GM23338 (cell line): ENCODE data around the gene SYT13. TPM values are rescaled to one million over a fixed set of nuclear protein-coding genes. Genes with fewer than 3 reads are reported as not detected.

Source experiments
- EZH2 ChIP-seq: fragments of 200-600 bp; sonication (generic); IDR thresholded peaks from one replicate; pipeline ENCODE4 v1.8.0; 2017; ENCODE audit warnings: antibody characterized with exemption, mild to moderate bottlenecking, low read depth; ENCODE audit not compliant: unreplicated experiment
- JUNB ChIP-seq: IDR thresholded peaks from one replicate; pipeline ENCODE4 v1.6.1; 2016; ENCODE audit warnings: antibody characterized with exemption; ENCODE audit not compliant: unreplicated experiment
- polyA plus RNA-seq: library from polyadenylated mRNA; unstranded; fragments of >200 nt; fragmentation: Nextera tagmentation; extraction: Ambion mirVana; gene quantifications from 2 replicates; pipeline ENCODE4 v1.2.1, GENCODE V29; 2016
- total RNA-seq: library from RNA; depleted of rRNA; stranded (reverse); fragments of >200 nt; shearing (Covaris generic); gene quantifications from 2 replicates; pipeline ENCODE4 v1.2.3, GENCODE V29; 2014
- TF ChIP-seq, protein P1 (sequence below): fragments of 250-450 bp; sonication (Bioruptor Pico); IDR thresholded peaks from 2 replicates; pipeline ENCODE4 v1.5.0; 2020; ENCODE audit warnings: mild to moderate bottlenecking, moderate library complexity
- TF ChIP-seq, protein P2 (sequence below): IDR thresholded peaks from one replicate; pipeline ENCODE4 v1.6.1; 2018; ENCODE audit warnings: antibody characterized with exemption; ENCODE audit not compliant: unreplicated experiment

Gene SYT13
- total and polyA plus RNA-seq, 2 experiments from 2014 or later: 3.4 to 16.3 TPM

DNA sequence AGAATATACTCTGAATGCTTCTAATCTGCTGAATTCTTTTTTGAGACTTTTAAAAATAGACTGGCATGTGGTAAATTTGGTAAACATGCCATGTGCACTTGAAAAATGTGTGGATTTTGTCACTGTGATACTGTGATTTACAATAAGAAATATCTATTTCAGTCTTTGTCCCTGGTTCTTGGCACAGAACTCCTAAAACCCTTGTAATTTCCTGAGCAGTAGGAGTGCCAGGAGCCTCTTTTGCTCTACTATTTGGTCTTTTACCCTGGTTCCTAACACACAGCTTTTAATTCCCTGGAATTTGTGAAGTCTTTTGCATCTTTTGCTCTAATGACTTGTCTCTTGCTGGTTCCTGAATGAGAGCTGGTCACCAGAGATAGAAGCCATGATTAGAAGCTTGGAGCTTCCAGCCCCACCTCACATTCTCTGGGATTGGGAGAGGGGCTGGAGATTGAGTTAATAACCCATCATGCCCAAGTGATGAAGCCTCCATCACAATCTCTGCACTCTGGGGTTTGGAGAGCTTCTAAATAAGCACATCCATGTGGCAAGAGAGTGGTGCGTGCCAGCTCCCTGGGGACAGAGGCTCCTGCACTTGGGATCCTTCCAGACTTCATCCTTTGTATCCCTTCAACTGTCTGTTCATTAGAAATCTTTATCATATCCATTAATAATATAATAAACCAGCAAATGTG is 27.2 kb upstream of the SYT13 start (continued):
- TF ChIP-seq, protein P1, sequence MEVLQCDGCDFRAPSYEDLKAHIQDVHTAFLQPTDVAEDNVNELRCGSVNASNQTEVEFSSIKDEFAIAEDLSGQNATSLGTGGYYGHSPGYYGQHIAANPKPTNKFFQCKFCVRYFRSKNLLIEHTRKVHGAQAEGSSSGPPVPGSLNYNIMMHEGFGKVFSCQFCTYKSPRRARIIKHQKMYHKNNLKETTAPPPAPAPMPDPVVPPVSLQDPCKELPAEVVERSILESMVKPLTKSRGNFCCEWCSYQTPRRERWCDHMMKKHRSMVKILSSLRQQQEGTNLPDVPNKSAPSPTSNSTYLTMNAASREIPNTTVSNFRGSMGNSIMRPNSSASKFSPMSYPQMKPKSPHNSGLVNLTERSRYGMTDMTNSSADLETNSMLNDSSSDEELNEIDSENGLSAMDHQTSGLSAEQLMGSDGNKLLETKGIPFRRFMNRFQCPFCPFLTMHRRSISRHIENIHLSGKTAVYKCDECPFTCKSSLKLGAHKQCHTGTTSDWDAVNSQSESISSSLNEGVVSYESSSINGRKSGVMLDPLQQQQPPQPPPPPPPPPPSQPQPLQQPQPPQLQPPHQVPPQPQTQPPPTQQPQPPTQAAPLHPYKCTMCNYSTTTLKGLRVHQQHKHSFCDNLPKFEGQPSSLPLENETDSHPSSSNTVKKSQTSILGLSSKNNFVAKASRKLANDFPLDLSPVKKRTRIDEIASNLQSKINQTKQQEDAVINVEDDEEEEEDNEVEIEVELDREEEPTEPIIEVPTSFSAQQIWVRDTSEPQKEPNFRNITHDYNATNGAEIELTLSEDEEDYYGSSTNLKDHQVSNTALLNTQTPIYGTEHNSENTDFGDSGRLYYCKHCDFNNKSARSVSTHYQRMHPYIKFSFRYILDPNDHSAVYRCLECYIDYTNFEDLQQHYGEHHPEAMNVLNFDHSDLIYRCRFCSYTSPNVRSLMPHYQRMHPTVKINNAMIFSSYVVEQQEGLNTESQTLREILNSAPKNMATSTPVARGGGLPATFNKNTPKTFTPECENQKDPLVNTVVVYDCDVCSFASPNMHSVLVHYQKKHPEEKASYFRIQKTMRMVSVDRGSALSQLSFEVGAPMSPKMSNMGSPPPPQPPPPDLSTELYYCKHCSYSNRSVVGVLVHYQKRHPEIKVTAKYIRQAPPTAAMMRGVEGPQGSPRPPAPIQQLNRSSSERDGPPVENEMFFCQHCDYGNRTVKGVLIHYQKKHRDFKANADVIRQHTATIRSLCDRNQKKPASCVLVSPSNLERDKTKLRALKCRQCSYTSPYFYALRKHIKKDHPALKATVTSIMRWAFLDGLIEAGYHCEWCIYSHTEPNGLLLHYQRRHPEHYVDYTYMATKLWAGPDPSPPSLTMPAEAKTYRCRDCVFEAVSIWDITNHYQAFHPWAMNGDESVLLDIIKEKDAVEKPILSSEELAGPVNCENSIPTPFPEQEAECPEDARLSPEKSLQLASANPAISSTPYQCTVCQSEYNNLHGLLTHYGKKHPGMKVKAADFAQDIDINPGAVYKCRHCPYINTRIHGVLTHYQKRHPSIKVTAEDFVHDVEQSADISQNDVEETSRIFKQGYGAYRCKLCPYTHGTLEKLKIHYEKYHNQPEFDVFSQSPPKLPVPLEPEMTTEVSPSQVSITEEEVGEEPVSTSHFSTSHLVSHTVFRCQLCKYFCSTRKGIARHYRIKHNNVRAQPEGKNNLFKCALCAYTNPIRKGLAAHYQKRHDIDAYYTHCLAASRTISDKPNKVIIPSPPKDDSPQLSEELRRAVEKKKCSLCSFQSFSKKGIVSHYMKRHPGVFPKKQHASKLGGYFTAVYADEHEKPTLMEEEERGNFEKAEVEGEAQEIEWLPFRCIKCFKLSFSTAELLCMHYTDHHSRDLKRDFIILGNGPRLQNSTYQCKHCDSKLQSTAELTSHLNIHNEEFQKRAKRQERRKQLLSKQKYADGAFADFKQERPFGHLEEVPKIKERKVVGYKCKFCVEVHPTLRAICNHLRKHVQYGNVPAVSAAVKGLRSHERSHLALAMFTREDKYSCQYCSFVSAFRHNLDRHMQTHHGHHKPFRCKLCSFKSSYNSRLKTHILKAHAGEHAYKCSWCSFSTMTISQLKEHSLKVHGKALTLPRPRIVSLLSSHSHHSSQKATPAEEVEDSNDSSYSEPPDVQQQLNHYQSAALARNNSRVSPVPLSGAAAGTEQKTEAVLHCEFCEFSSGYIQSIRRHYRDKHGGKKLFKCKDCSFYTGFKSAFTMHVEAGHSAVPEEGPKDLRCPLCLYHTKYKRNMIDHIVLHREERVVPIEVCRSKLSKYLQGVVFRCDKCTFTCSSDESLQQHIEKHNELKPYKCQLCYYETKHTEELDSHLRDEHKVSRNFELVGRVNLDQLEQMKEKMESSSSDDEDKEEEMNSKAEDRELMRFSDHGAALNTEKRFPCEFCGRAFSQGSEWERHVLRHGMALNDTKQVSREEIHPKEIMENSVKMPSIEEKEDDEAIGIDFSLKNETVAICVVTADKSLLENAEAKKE (CRISPR knock-in tag): no peak
- TF ChIP-seq JUNB (no peak), EZH2 (no peak)
- TF ChIP-seq, protein P2, sequence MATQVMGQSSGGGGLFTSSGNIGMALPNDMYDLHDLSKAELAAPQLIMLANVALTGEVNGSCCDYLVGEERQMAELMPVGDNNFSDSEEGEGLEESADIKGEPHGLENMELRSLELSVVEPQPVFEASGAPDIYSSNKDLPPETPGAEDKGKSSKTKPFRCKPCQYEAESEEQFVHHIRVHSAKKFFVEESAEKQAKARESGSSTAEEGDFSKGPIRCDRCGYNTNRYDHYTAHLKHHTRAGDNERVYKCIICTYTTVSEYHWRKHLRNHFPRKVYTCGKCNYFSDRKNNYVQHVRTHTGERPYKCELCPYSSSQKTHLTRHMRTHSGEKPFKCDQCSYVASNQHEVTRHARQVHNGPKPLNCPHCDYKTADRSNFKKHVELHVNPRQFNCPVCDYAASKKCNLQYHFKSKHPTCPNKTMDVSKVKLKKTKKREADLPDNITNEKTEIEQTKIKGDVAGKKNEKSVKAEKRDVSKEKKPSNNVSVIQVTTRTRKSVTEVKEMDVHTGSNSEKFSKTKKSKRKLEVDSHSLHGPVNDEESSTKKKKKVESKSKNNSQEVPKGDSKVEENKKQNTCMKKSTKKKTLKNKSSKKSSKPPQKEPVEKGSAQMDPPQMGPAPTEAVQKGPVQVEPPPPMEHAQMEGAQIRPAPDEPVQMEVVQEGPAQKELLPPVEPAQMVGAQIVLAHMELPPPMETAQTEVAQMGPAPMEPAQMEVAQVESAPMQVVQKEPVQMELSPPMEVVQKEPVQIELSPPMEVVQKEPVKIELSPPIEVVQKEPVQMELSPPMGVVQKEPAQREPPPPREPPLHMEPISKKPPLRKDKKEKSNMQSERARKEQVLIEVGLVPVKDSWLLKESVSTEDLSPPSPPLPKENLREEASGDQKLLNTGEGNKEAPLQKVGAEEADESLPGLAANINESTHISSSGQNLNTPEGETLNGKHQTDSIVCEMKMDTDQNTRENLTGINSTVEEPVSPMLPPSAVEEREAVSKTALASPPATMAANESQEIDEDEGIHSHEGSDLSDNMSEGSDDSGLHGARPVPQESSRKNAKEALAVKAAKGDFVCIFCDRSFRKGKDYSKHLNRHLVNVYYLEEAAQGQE: no peak
